ENCODE measurements around the gene DKKL1.

DNA sequence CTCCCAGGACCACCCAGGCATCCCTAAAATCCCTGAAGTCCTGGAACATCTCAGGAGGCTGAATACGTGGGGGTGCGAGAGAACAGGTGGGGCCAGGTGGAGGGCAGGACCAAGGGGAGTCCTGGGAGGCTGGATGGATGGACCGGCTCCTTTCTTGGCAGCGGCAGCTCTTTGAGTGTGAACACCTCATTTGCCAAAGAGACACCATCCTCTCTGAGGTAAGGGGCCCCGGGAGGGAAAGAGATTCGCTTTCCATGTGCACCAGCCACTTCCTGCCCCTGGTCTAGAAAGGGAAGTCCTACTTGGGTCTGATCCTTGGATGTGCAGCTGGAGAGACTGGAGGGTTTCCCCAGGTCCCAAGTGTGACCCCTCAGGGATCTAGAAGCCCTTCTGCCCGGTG lies 43.4 kb downstream of the DKKL1 start:
- TF ChIP-seq, protein P1, sequence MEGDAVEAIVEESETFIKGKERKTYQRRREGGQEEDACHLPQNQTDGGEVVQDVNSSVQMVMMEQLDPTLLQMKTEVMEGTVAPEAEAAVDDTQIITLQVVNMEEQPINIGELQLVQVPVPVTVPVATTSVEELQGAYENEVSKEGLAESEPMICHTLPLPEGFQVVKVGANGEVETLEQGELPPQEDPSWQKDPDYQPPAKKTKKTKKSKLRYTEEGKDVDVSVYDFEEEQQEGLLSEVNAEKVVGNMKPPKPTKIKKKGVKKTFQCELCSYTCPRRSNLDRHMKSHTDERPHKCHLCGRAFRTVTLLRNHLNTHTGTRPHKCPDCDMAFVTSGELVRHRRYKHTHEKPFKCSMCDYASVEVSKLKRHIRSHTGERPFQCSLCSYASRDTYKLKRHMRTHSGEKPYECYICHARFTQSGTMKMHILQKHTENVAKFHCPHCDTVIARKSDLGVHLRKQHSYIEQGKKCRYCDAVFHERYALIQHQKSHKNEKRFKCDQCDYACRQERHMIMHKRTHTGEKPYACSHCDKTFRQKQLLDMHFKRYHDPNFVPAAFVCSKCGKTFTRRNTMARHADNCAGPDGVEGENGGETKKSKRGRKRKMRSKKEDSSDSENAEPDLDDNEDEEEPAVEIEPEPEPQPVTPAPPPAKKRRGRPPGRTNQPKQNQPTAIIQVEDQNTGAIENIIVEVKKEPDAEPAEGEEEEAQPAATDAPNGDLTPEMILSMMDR (IDR thresholded peaks at IDR 0.05; ENCODE audit: poor library complexity, severe bottlenecking): no peak
- TF ChIP-seq, protein P2, sequence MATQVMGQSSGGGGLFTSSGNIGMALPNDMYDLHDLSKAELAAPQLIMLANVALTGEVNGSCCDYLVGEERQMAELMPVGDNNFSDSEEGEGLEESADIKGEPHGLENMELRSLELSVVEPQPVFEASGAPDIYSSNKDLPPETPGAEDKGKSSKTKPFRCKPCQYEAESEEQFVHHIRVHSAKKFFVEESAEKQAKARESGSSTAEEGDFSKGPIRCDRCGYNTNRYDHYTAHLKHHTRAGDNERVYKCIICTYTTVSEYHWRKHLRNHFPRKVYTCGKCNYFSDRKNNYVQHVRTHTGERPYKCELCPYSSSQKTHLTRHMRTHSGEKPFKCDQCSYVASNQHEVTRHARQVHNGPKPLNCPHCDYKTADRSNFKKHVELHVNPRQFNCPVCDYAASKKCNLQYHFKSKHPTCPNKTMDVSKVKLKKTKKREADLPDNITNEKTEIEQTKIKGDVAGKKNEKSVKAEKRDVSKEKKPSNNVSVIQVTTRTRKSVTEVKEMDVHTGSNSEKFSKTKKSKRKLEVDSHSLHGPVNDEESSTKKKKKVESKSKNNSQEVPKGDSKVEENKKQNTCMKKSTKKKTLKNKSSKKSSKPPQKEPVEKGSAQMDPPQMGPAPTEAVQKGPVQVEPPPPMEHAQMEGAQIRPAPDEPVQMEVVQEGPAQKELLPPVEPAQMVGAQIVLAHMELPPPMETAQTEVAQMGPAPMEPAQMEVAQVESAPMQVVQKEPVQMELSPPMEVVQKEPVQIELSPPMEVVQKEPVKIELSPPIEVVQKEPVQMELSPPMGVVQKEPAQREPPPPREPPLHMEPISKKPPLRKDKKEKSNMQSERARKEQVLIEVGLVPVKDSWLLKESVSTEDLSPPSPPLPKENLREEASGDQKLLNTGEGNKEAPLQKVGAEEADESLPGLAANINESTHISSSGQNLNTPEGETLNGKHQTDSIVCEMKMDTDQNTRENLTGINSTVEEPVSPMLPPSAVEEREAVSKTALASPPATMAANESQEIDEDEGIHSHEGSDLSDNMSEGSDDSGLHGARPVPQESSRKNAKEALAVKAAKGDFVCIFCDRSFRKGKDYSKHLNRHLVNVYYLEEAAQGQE (IDR thresholded peaks at IDR 0.05; ENCODE audit: borderline replicate concordance): no peak
- TF ChIP-seq MXI1 (conservative IDR thresholded peaks at IDR 0.05; ENCODE audit: poor library complexity, severe bottlenecking) (no peak), RAD21 (conservative IDR thresholded peaks at IDR 0.05) (no peak), TAF1 (IDR thresholded peaks at IDR 0.05; ENCODE audit: low read depth) (no peak)
